GM10266 (cell line): ENCODE results near the gene ESAM.

ENCODE experiments used
- DNase-seq: peaks from one replicate; pipeline ENCODE4 v3.0.0; 2012; ENCODE audit errors: extremely low spot score
- TF ChIP-seq, protein P1 (sequence below): IDR thresholded peaks from 2 replicates; pipeline ENCODE4 v1.5.1; 2012; ENCODE audit warnings: mild to moderate bottlenecking, low read depth; ENCODE audit not compliant: control insufficient read depth, insufficient read depth; ENCODE audit errors: missing control alignments

Gene ESAM

DNA sequence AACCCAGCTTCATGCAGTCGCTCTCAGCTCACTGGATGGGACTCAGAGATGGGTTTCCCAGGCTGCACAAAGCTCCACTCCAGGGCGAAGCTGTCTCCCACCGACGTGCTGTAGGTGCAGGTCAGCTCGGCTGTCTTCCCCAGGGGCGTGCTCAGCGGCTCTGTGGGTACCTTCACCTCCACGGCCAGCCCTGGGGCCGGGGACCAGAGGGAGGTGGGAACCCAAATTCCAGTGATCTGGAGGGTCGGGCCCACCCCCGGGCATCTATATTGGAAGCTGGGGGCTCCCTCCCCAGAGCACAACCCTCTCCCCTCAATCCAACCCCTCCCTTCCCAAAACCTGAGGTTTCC is 10.7 kb downstream of the ESAM start:
- TF ChIP-seq, protein P1, sequence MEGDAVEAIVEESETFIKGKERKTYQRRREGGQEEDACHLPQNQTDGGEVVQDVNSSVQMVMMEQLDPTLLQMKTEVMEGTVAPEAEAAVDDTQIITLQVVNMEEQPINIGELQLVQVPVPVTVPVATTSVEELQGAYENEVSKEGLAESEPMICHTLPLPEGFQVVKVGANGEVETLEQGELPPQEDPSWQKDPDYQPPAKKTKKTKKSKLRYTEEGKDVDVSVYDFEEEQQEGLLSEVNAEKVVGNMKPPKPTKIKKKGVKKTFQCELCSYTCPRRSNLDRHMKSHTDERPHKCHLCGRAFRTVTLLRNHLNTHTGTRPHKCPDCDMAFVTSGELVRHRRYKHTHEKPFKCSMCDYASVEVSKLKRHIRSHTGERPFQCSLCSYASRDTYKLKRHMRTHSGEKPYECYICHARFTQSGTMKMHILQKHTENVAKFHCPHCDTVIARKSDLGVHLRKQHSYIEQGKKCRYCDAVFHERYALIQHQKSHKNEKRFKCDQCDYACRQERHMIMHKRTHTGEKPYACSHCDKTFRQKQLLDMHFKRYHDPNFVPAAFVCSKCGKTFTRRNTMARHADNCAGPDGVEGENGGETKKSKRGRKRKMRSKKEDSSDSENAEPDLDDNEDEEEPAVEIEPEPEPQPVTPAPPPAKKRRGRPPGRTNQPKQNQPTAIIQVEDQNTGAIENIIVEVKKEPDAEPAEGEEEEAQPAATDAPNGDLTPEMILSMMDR, result no peak
- no peak for DNase-seq

DNA sequence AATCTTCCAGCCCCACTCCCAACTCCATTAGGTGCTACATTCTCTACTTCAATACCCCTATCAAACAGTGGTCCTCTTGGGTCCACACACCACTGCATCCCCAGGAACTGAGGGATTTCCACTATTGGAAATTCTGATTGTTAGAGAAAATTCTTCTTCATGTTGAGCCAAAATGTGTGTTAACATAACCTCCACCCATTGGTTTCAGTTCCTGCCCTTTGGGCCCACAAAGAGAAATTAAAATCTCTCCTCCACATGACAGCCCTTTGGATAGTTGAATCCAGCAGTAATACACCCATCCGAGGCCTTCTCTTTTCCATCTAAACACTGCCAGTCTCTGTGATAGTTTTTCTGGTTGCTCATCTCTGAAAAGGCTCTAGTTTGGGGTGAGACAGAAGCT is 12.2 kb downstream of the ESAM start:
- TF ChIP-seq, protein P1, result no peak
- DNase-seq, result no peak

DNA sequence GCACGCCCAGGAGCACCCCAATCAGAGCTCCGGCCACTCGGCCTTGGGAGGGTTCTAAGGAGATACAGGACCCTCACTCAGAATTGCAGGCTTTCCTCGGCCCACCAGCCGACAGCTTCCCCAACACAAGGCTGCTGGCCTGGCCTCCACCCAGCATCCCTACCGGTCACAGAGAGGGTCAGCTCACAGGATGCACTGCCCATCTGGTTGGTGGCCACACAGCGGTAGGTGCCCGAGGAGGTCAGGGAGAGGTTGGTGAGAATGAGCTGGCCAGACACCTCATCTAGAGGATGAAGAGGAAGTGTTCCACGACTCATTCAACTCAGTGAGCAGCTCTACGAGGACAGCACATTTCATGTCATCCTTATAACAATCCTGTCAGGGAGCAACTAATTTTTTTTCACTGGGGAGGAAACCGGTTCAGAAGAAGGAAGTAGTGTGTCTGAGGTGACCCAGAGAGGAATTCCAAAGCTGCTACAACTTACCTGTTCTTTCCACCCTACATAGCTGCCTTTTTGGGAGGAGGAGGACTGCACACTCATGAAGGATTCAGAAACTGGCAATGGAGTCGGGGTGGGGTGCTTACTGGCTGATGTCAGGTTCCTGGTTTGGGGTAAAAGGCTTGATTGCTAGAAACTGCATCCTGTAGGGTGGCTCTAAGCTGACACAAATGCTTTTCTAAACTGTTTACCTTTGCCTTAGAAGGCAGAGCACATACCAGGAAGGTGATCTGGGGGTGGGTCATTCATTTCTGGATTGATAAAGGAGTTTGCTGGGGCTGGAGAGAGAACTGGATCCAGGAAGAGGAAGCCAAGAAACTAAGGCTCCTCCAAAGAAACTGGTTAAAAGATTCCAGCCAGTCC is 13.4 kb downstream of the ESAM start:
- TF ChIP-seq, protein P1, result no peak
- no peak for DNase-seq

- TF ChIP-seq, protein P1, result no peak
- DNase-seq, result no peak
Observed at GRCh38 chr11:124748100-124748418, 14.0 kb downstream of the ESAM start.

DNA sequence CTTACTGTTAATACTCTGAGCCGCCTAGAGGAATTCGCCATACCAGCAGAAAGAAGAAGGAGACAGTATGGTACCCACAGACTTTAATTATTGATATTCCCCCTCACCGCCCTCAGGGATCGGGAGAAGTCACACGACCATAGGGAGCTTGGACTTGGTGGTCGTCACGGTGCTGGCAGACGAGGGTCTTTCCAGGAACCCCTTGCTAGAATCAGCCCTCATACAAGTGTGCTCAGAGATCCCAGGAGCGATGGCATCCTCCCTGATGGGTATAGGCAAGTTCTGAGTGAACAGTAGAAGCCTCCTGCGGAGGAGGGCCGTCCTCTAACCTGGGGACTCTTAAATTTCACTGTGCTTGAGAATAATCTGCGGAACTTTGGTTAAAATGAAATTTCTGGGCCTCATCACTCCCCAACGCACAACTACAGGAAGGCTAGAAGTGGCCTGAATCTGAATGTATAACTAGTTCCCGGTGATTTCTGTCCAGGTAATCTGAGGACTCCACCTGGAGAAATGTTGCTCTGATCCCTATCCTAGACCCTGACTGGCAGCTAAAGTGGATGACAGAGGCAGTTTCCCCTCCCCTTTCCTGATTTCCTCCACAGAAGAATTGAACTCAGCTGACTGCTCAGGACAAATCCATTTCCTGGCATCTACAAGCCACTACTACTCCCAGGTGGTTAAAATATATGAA is 14.5 kb downstream of the ESAM start:
- no peak for DNase-seq
- TF ChIP-seq, protein P1, result no peak

GRCh38 chr11:124746621-124747243 is 15.4 kb downstream of the ESAM start:
- TF ChIP-seq, protein P1, result peak; percentile 86
- peak; percentile 95 for DNase-seq
